Spinal cord (tissue), 10 donors: Measurements from ENCODE around the gene DSCAML1. TPM values are rescaled to one million over a fixed set of nuclear protein-coding genes. Genes with fewer than 3 reads are reported as not detected.

Experiments used
- DNase-seq, 6 donors: peaks; one replicate each; pipeline versions ENCODE4 v3.0.0 to v3.0.0-alpha.2; 2013 to 2015; ENCODE audit warnings: low spot score in 6 of 6, low read depth in 4 of 6
- H3K27ac ChIP-seq: one replicate; pipeline ENCODE4 v1.5.1; 2013; ENCODE audit warnings: low read depth, low read length, control low read depth
- H3K27me3 ChIP-seq: one replicate; pipeline ENCODE4 v1.6.1; 2013; ENCODE audit warnings: low read length; ENCODE audit not compliant: control insufficient read depth, insufficient read depth
- H3K36me3 ChIP-seq: one replicate; pipeline ENCODE4 v1.6.1; 2013; ENCODE audit warnings: low read length; ENCODE audit not compliant: control insufficient read depth, insufficient read depth
- H3K4me1 ChIP-seq: one replicate; pipeline ENCODE4 v1.6.1; 2013; ENCODE audit warnings: low read length; ENCODE audit not compliant: control insufficient read depth, insufficient read depth
- H3K4me3 ChIP-seq: one replicate; pipeline ENCODE4 v1.5.1; 2013; ENCODE audit warnings: low read depth, low read length, control low read depth
- H3K9me3 ChIP-seq: one replicate; pipeline ENCODE4 v1.6.1; 2013; ENCODE audit warnings: low read length; ENCODE audit not compliant: control insufficient read depth, insufficient read depth
- WGBS: methylation state at CpG from one replicate; pipeline ENCODE4 v1.1.5; 2013; ENCODE audit warnings: missing lambda C conversion rate; ENCODE audit not compliant: insufficient coverage; 5-methylcytosine and 5-hydroxymethylcytosine counted together
- polyA plus RNA-seq, 2 donors: library from polyadenylated mRNA; unstranded; fragments of 120-200 nt; gene quantifications; one replicate each; pipeline ENCODE4 v1.2.1, GENCODE V29; 2013; ENCODE audit not compliant: insufficient read length in 2 of 2
- total RNA-seq, 2 donors: library from RNA; depleted of rRNA in 1 of 2; stranded (reverse); fragments of 120-200 nt in 1 of 2; fragments of >200 nt in 1 of 2; gene quantifications; one replicate each; pipeline versions ENCODE4 v1.2.3 to v1.2.4, GENCODE V29; 2013 to 2014
- donor health status: healthy.

Gene DSCAML1
- total and polyA plus RNA-seq, 4 donors, result 3.5 to 14.4 (median 8.2) TPM

- H3K4me1 ChIP-seq, result peaks cover 4% of the 10 kb centered on the region
- WGBS, result 80% methylated on average over 10 of the region's 17 CpGs
- H3K4me3 ChIP-seq, result no peak overlapping the region
- H3K36me3 ChIP-seq, result peaks cover 73% of the 10 kb centered on the region
- H3K27me3 ChIP-seq, result peaks cover 6% of the 10 kb centered on the region
- DNase-seq, result no peak
- H3K9me3 ChIP-seq, result no peaks in the 10 kb centered on the region
- no peak overlapping the region for H3K27ac ChIP-seq
Observed at GRCh38 chr11:117438371-117439000, 358.5 kb downstream of the DSCAML1 start.

- Histone ChIP-seq H3K4me1 (no peaks in the 10 kb centered on the region), H3K4me3 (no peak overlapping the region), H3K27me3 (no peaks in the 10 kb centered on the region), H3K27ac (no peak overlapping the region), H3K36me3 (peaks cover 72% of the 10 kb centered on the region), H3K9me3 (no peaks in the 10 kb centered on the region)
- DNase-seq, result no peak
- 86% methylated on average over 12 of the region's 14 CpGs for WGBS
Observed at GRCh38 chr11:117437791-117438130, 359.3 kb downstream of the DSCAML1 start.

GRCh38 chr11:117437041-117437790, 359.8 kb downstream of the DSCAML1 start:
- DNase-seq, result no peak
- H3K9me3 ChIP-seq, result no peaks in the 10 kb centered on the region
- WGBS, result 87% methylated on average over 19 of the region's 23 CpGs
- no peak overlapping the region for H3K4me3 ChIP-seq
- H3K4me1 ChIP-seq, result no peaks in the 10 kb centered on the region
- no peak overlapping the region for H3K27ac ChIP-seq
- no peaks in the 10 kb centered on the region for H3K27me3 ChIP-seq
- peaks cover 70% of the 10 kb centered on the region for H3K36me3 ChIP-seq

- Histone ChIP-seq H3K4me1 (peaks cover 5% of the 10 kb centered on the region), H3K27ac (no peak overlapping the region), H3K36me3 (peaks cover 71% of the 10 kb centered on the region), H3K9me3 (no peaks in the 10 kb centered on the region), H3K4me3 (no peak overlapping the region), H3K27me3 (no peaks in the 10 kb centered on the region)
- 67% methylated on average over 3 of the region's 6 CpGs for WGBS
- no peak for DNase-seq
Observed at GRCh38 chr11:117435326-117435725, 361.7 kb downstream of the DSCAML1 start.

GRCh38 chr11:117434481-117434880, 362.5 kb downstream of the DSCAML1 start:
- whole genome bisulfite sequencing, result 94% methylated on average over 1 of the region's 1 CpG
- no peak overlapping the region for H3K27ac ChIP-seq
- H3K27me3 ChIP-seq, result no peaks in the 10 kb centered on the region
- DNase-seq, result no peak
- H3K36me3 ChIP-seq, result peaks cover 72% of the 10 kb centered on the region
- peaks cover 10% of the 10 kb centered on the region for H3K4me1 ChIP-seq
- no peak overlapping the region for H3K4me3 ChIP-seq
- H3K9me3 ChIP-seq, result no peaks in the 10 kb centered on the region

- H3K4me3 ChIP-seq, result no peak overlapping the region
- no peaks in the 10 kb centered on the region for H3K27me3 ChIP-seq
- peaks cover 10% of the 10 kb centered on the region for H3K4me1 ChIP-seq
- H3K27ac ChIP-seq, result no peak overlapping the region
- peaks cover 65% of the 10 kb centered on the region for H3K36me3 ChIP-seq
- H3K9me3 ChIP-seq, result no peaks in the 10 kb centered on the region
- no peak for DNase-seq
Observed at GRCh38 chr11:117433717-117434116, 363.3 kb downstream of the DSCAML1 start.

GRCh38 chr11:117431436-117431835, 365.6 kb downstream of the DSCAML1 start:
- WGBS, result 100% methylated on average over 5 of the region's 7 CpGs
- H3K36me3 ChIP-seq, result peaks cover 51% of the 10 kb centered on the region
- H3K27ac ChIP-seq, result no peak overlapping the region

GRCh38 chr11:117430293-117430955, 366.6 kb downstream of the DSCAML1 start:
- WGBS, result 81% methylated on average over 15 of the region's 15 CpGs
- no peak overlapping the region for H3K4me3 ChIP-seq
- DNase-seq, result no peak
- H3K9me3 ChIP-seq, result no peaks in the 10 kb centered on the region
- no peak overlapping the region for H3K27ac ChIP-seq
- H3K36me3 ChIP-seq, result peaks cover 44% of the 10 kb centered on the region
- H3K27me3 ChIP-seq, result no peaks in the 10 kb centered on the region
- peaks cover 32% of the 10 kb centered on the region for H3K4me1 ChIP-seq

More at GRCh38 chr11:117431436-117431835, 365.6 kb downstream of the DSCAML1 start:
- Histone ChIP-seq H3K4me1 (peaks cover 26% of the 10 kb centered on the region), H3K4me3 (no peak overlapping the region), H3K9me3 (no peaks in the 10 kb centered on the region), H3K27me3 (no peaks in the 10 kb centered on the region)
- no peak for DNase-seq

- DNase-seq, result no peak
- Histone ChIP-seq H3K27ac (no peak overlapping the region), H3K36me3 (peaks cover 40% of the 10 kb centered on the region)
Observed at GRCh38 chr11:117428856-117429229, 368.2 kb downstream of the DSCAML1 start.

More at GRCh38 chr11:117428856-117429229, 368.2 kb downstream of the DSCAML1 start:
- WGBS, result 100% methylated on average over 2 of the region's 7 CpGs
- H3K27me3 ChIP-seq, result no peaks in the 10 kb centered on the region
- no peaks in the 10 kb centered on the region for H3K9me3 ChIP-seq
- H3K4me3 ChIP-seq, result no peak overlapping the region
- peaks cover 32% of the 10 kb centered on the region for H3K4me1 ChIP-seq
